Activated T-cell treated with anti-CD3 and anti-CD28 coated beads, Interleukin-2, amount 50 U/mL, for 72 hours (primary cell): ENCODE data around the gene CASP9. TPM values are rescaled to one million over a fixed set of nuclear protein-coding genes. Genes with fewer than 3 reads are reported as not detected.
"Not testable (repeated sequence)": the region's sequence is repeated elsewhere in the genome, so short reads cannot be mapped to it uniquely, and the experiment has no call there.

Experiments
- ATAC-seq, 2 donors: fragments of 150-1000 bp; cut with Tn5 transposase; replicated peaks in 1 of 2; 2 replicates each; pipeline ENCODE4 v1.10.0; 2021; ENCODE audit warnings: moderate library complexity in 2 of 2, mild to moderate bottlenecking in 1 of 2
- DNase-seq, 2 donors: peaks; one replicate each; pipeline ENCODE4 v3.0.0; 2021 to 2022; ENCODE audit warnings: mixed read lengths in 1 of 2
- H3K27ac Mint-ChIP-seq: one replicate; pipeline ENCODE4 v1.8.0; 2022; ENCODE audit warnings: mild to moderate bottlenecking, moderate library complexity, mixed read lengths
- H3K27me3 Mint-ChIP-seq: one replicate; pipeline ENCODE4 v1.8.0; 2022; ENCODE audit warnings: low read depth, mixed read lengths
- H3K36me3 Mint-ChIP-seq, 2 donors: one replicate each; pipeline ENCODE4 v1.8.0; 2022; ENCODE audit warnings: mixed read lengths in 2 of 2, mild to moderate bottlenecking in 1 of 2; ENCODE audit not compliant: insufficient read depth in 2 of 2
- H3K4me1 Mint-ChIP-seq: one replicate; pipeline ENCODE4 v1.8.0; 2022; ENCODE audit warnings: low read depth, mixed read lengths
- H3K4me3 Mint-ChIP-seq, 2 donors: one replicate each; pipeline ENCODE4 v1.8.0; 2022; ENCODE audit warnings: mild to moderate bottlenecking in 2 of 2, mixed read lengths in 2 of 2, moderate library complexity in 2 of 2
- H3K9me3 Mint-ChIP-seq, 2 donors: one replicate each; pipeline ENCODE4 v1.8.0; 2022; ENCODE audit warnings: mixed read lengths in 2 of 2
- total RNA-seq, 2 donors: library from RNA; stranded (reverse); gene quantifications; one replicate each; pipeline ENCODE4 v1.2.3, GENCODE V29; 2022

Gene CASP9
- total RNA-seq, 2 donors from 2014 or later, result 13.4 to 16.3 TPM

- H3K27me3 Mint-ChIP-seq, result no peaks in the 10 kb centered on the region
- H3K36me3 Mint-ChIP-seq, result peaks cover 0 to under 1% of the 10 kb centered on the region in 2 donors
- H3K4me3 Mint-ChIP-seq, result no peak overlapping the region
- DNase-seq (no peak), ATAC-seq (no peak)
- H3K27ac Mint-ChIP-seq, result no peak overlapping the region
- no peaks in the 10 kb centered on the region for H3K4me1 Mint-ChIP-seq
- H3K9me3 Mint-ChIP-seq, result no peaks in the 10 kb centered on the region
These were observed 17.2 kb downstream of the CASP9 start for GRCh38 chr1:15506831-15507230.

DNA sequence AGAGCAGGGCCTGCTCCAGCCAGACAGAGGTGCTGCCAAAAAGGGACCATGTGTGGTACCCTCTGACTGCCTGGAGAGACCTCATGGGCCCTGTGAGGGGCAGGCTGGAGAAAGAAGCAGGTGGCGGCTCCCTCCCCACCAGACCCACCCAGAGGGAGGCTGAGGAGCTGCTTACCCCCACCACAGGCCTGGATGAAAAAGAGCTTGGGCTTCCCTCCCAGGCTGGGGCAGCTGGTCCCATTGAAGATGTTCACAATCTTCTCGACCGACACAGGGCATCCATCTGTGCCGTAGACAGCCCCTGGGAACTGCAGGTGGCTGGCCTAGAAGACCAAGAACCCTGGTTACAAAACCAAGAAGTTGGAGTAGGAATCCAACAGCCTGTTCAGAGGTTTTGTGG lies 19.6 kb downstream of the CASP9 start:
- Mint-ChIP-seq H3K4me3 (no peak overlapping the region), H3K9me3 (no peaks in the 10 kb centered on the region), H3K36me3 (no peaks in the 10 kb centered on the region), H3K27ac (no peak overlapping the region), H3K4me1 (no peaks in the 10 kb centered on the region), H3K27me3 (no peaks in the 10 kb centered on the region)
- DNase-seq, result no peak
- ATAC-seq, result no peak

GRCh38 chr1:15501208-15502032 lies 22.6 kb downstream of the CASP9 start:
- H3K27me3 Mint-ChIP-seq, result no peaks in the 10 kb centered on the region
- peak; percentile 44 to 47 for ATAC-seq
- H3K4me1 Mint-ChIP-seq, result no peaks in the 10 kb centered on the region
- no peaks in the 10 kb centered on the region for H3K9me3 Mint-ChIP-seq
- peaks cover 0 to 1% of the 10 kb centered on the region in 2 donors for H3K36me3 Mint-ChIP-seq
- H3K27ac Mint-ChIP-seq, result no peak overlapping the region
- no peak overlapping the region for H3K4me3 Mint-ChIP-seq
- DNase-seq, result peak; percentile 58 to 63

DNA sequence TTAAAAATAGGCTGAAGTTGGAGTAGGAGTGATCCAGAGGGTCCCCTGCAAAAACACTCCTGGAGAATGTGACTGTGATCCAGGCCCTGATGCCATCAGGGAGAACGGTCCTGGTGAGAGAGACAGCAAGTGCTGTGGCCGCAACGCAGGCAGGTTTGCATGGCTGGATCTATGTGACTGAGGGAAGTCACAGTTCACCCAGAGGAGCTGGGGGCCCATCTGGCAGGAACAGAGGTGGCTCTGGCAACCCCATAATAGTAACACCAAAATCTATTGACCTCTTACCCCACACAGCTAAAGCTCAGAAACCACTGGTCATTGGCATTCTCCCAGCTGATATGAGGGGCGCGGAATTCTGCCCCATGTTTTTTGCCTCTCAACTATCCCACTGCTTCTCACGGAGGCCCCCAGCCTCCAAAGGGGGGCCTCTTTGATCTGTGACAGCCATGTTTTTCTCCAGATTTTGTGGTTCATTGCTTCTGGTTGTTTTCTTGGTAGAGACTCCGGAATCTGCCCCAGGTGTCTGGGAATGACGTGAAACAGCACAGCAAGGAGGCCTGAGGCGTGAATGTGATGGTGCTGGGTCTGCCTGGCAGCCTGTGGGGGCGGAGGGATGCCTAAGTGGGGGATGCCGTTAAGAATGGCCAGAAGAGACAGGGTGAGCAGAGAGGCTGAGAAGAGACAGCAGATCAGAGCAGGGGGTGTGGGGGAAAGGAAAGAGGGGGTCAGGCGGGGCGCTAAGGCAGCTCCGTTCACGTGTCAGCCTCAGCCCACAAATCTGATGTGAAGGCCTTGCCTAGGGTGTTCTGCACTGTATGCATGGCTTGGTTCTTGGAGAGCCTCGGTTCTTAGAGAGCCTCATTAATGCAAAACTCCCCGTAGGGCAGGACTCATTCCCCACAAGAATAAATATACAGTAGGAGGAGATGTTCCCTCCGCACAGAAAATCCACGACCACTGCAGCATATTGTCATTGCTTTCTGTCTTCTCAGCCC lies 23.5 kb downstream of the CASP9 start:
- Mint-ChIP-seq H3K4me1 (no peaks in the 10 kb centered on the region), H3K9me3 (no peaks in the 10 kb centered on the region), H3K27ac (no peak overlapping the region), H3K36me3 (peaks cover 0 to 3% of the 10 kb centered on the region in 2 donors), H3K4me3 (no peak overlapping the region), H3K27me3 (no peaks in the 10 kb centered on the region)
- DNase-seq (no peak), ATAC-seq (no peak)

DNA sequence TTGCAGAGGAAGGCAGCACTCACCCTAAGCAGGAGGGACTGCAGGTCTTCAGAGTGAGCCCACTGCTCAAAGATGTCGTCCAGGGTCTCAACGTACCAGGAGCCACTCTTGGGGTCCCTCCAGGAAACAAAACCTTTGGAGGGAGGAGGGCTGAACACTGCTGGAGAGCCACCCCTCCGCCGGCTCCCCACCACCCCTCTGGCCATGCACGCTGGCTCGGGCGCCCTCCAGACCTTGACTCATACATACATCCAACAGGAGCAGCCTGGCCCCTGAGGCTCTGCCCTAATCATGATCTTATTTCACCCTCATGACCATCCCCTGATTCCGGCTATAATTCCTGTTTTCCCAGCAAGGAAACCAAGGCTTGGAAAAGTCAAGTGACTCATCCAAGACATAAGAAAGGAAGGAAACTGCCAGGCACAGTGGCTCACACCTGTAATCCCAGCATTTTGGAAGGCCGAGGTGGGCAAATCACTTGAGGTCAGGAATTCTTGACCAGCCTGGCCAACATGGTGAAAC lies 30.1 kb downstream of the CASP9 start:
- Mint-ChIP-seq H3K9me3 (no peaks in the 10 kb centered on the region), H3K27ac (no peak overlapping the region), H3K4me3 (no peak overlapping the region), H3K36me3 (peaks cover 3 to 4% of the 10 kb centered on the region in 2 donors), H3K4me1 (peaks cover 7% of the 10 kb centered on the region), H3K27me3 (no peaks in the 10 kb centered on the region)
- ATAC-seq (no peak), DNase-seq (no peak)

- DNase-seq, result no peak
- no peaks in the 10 kb centered on the region for H3K27me3 Mint-ChIP-seq
- no peak overlapping the region for H3K4me3 Mint-ChIP-seq
- no peak overlapping the region for H3K27ac Mint-ChIP-seq
- no peaks in the 10 kb centered on the region for H3K9me3 Mint-ChIP-seq
- peaks cover 3 to 4% of the 10 kb centered on the region in 2 donors for H3K36me3 Mint-ChIP-seq
- ATAC-seq, result no peak
- peaks cover 7% of the 10 kb centered on the region for H3K4me1 Mint-ChIP-seq
These were observed 31.4 kb downstream of the CASP9 start for GRCh38 chr1:15492596-15492995.

DNA sequence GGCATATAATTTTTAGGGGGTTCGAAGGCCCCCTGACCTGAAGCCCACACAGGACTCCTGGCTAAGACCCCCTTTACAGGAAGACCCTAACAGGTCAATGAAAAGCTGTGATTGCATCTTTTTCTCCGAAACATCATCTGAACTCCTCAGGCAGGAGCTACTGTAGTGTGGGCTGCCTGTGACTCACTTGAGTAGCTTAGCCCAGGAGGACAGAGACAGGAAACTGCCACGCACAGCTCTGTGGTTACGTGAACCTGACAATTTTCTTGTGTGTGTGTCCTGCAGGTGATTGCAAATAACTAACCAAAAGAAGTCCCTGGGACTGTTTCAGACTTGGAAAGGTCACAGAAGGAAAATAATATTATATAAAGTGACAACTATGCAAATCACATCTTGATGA lies 33.0 kb downstream of the CASP9 start:
- not testable (repeated sequence) for H3K4me1 Mint-ChIP-seq, H3K9me3 Mint-ChIP-seq, H3K36me3 Mint-ChIP-seq, DNase-seq, H3K27me3 Mint-ChIP-seq, H3K27ac Mint-ChIP-seq, H3K4me3 Mint-ChIP-seq
- peak in 1 of 2 donors; percentile 60 for ATAC-seq

- H3K4me1 Mint-ChIP-seq, result peaks cover 7% of the 10 kb centered on the region
- H3K27ac Mint-ChIP-seq, result no peak overlapping the region
- H3K4me3 Mint-ChIP-seq, result no peak overlapping the region
- ATAC-seq (no peak), DNase-seq (no peak)
- H3K27me3 Mint-ChIP-seq, result no peaks in the 10 kb centered on the region
- peaks cover 1 to 3% of the 10 kb centered on the region in 2 donors for H3K36me3 Mint-ChIP-seq
- H3K9me3 Mint-ChIP-seq, result no peaks in the 10 kb centered on the region
These were observed 34.8 kb downstream of the CASP9 start for GRCh38 chr1:15489052-15489736.

- Mint-ChIP-seq H3K36me3 (peaks cover 1 to 3% of the 10 kb centered on the region in 2 donors), H3K27ac (peak overlapping the region; percentile 9), H3K27me3 (no peaks in the 10 kb centered on the region), H3K4me1 (peaks cover 7% of the 10 kb centered on the region), H3K9me3 (no peaks in the 10 kb centered on the region), H3K4me3 (no peak overlapping the region)
- ATAC-seq, result no peak
- no peak for DNase-seq
These were observed 35.6 kb downstream of the CASP9 start for GRCh38 chr1:15488371-15488770.

- H3K36me3 Mint-ChIP-seq, H3K27me3 Mint-ChIP-seq, H3K9me3 Mint-ChIP-seq, H3K4me1 Mint-ChIP-seq, H3K27ac Mint-ChIP-seq, H3K4me3 Mint-ChIP-seq, ATAC-seq, DNase-seq: not testable (repeated sequence)
These were observed 37.0 kb downstream of the CASP9 start for GRCh38 chr1:15486844-15487610.

DNA sequence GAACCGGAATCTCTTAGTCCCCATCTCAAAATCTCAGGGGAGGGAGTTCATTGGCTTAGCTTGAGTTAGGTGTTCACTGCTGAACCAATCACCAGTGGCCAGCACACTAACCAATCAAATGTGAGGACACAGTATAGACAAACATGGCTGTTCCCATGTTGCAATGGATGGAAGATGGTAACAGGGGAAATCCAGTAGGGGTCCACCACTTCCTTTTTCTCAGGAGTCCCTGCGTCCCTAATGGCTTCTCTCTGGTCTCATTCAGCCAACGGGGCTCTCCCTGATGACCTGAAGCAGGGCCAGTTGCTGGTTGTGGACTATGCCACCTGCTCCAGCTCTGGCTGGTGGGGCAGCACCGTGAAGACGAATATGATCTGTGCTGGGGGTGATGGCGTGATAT lies 38.4 kb downstream of the CASP9 start:
- Mint-ChIP-seq H3K4me1 (no peaks in the 10 kb centered on the region), H3K36me3 (peaks cover 0 to 1% of the 10 kb centered on the region in 2 donors), H3K4me3 (no peak overlapping the region), H3K27me3 (no peaks in the 10 kb centered on the region), H3K27ac (no peak overlapping the region), H3K9me3 (no peaks in the 10 kb centered on the region)
- ATAC-seq (no peak), DNase-seq (no peak)

GRCh38 chr1:15484443-15484842 lies 39.6 kb downstream of the CASP9 start:
- not testable (repeated sequence) for DNase-seq, H3K4me3 Mint-ChIP-seq, H3K4me1 Mint-ChIP-seq, H3K36me3 Mint-ChIP-seq, ATAC-seq, H3K27ac Mint-ChIP-seq, H3K27me3 Mint-ChIP-seq, H3K9me3 Mint-ChIP-seq
